HL-60 (cell line): ENCODE data around the gene KIAA0825.

Experiments used
- DNase-seq, 2 experiments: peaks; one replicate each; pipeline ENCODE4 v3.0.0-alpha.2; 2010 to 2020; ENCODE audit warnings: low read depth in 1 of 2, low spot score in 1 of 2
- H3K27ac ChIP-seq: fragments of 250-450 bp; sonication (Bioruptor Pico); replicated peaks from 2 replicates; pipeline ENCODE4 v1.5.1; 2020; ENCODE audit warnings: mild to moderate bottlenecking, moderate library complexity
- H3K27me3 ChIP-seq: fragments of 250-450 bp; sonication (Bioruptor Pico); 2 replicates; pipeline ENCODE4 v1.5.1; 2021; ENCODE audit warnings: mild to moderate bottlenecking, moderate library complexity; ENCODE audit not compliant: insufficient read depth, poor library complexity, severe bottlenecking
- H3K4me3 ChIP-seq: replicated peaks from 2 replicates; pipeline ENCODE4 v1.5.1; 2011; ENCODE audit warnings: mild to moderate bottlenecking, control low read depth, low read length; ENCODE audit not compliant: insufficient read depth
- CTCF ChIP-seq: IDR thresholded peaks from one replicate; pipeline ENCODE4 v1.5.1; 2011; ENCODE audit warnings: low read length, control low read depth, inconsistent platforms; ENCODE audit not compliant: insufficient read depth
- GABPA ChIP-seq: IDR thresholded peaks from 2 replicates; pipeline ENCODE4 v1.6.1; 2012; ENCODE audit warnings: low read depth
- POLR2AphosphoS5 ChIP-seq: IDR thresholded peaks from 2 replicates; pipeline ENCODE4 v1.6.1; 2012; ENCODE audit warnings: low read depth
- REST ChIP-seq: IDR thresholded peaks from 2 replicates; pipeline ENCODE4 v1.6.1; 2012; ENCODE audit warnings: low read depth; ENCODE audit not compliant: insufficient replicate concordance
- SPI1 ChIP-seq: IDR thresholded peaks from 2 replicates; pipeline ENCODE4 v1.6.1; 2012; ENCODE audit warnings: low read depth, mild to moderate bottlenecking, borderline replicate concordance

The KIAA0825 gene

GRCh38 chr5:94285984-94286383, 332.4 kb downstream of the KIAA0825 start:
- DNase-seq: no peak
- H3K27ac ChIP-seq: no peak overlapping the region
- TF ChIP-seq CTCF (no peak), GABPA (no peak), POLR2AphosphoS5 (no peak), SPI1 (no peak), REST (no peak)
- H3K27me3 ChIP-seq: no peaks in the 10 kb centered on the region
- no peak overlapping the region for H3K4me3 ChIP-seq

GRCh38 chr5:94283093-94283492, 335.3 kb downstream of the KIAA0825 start:
- TF ChIP-seq SPI1 (no peak), GABPA (no peak), CTCF (no peak), REST (no peak)
- H3K27ac ChIP-seq: no peak overlapping the region
- no peak for DNase-seq
- no peaks in the 10 kb centered on the region for H3K27me3 ChIP-seq
- no peak overlapping the region for H3K4me3 ChIP-seq

GRCh38 chr5:94281236-94281801, 337.1 kb downstream of the KIAA0825 start:
- no peaks in the 10 kb centered on the region for H3K27me3 ChIP-seq
- no peak overlapping the region for H3K27ac ChIP-seq
- no peak overlapping the region for H3K4me3 ChIP-seq
- DNase-seq: no peak
- TF ChIP-seq SPI1 (no peak), CTCF (no peak), GABPA (no peak), REST (no peak), POLR2AphosphoS5 (no peak)
